Measurements from ENCODE around the gene LALBA.

GRCh38 chr12:48532601-48533000 is 37.2 kb downstream of the LALBA start:
- TF ChIP-seq ZNF512 (CRISPR knock-in tag; IDR thresholded peaks at IDR 0.05; ENCODE audit: borderline replicate concordance) (no peak), CTCF (IDR thresholded peaks at IDR 0.05) (no peak), E2F1 (CRISPR knock-in tag; IDR thresholded peaks at IDR 0.05) (no peak), NR1H2 (CRISPR knock-in tag; IDR thresholded peaks at IDR 0.05) (no peak), ZNF138 (CRISPR knock-in tag; conservative IDR thresholded peaks at IDR 0.05) (no peak), FOXK1 (CRISPR knock-in tag; IDR thresholded peaks at IDR 0.05) (no peak), ATF3 (CRISPR knock-in tag; conservative IDR thresholded peaks at IDR 0.05) (no peak), ESRRA (CRISPR knock-in tag; IDR thresholded peaks at IDR 0.05; ENCODE audit: borderline replicate concordance) (no peak), TEAD4 (CRISPR knock-in tag; IDR thresholded peaks at IDR 0.05) (no peak)
